HepG2 (cell line): ENCODE data around the gene HEXD. TPM values are rescaled to one million over a fixed set of nuclear protein-coding genes. Genes with fewer than 3 reads are reported as not detected.

ENCODE experiments used
- ARHGAP35 ChIP-seq: sonication (generic); formaldehyde crosslinking; IDR thresholded peaks from 2 replicates; pipeline ENCODE4 v1.9.0; 2022; ENCODE audit warnings: mild to moderate bottlenecking, inconsistent platforms, moderate library complexity, missing genetic modification reagents, borderline replicate concordance
- ARID2 ChIP-seq: sonication (generic); formaldehyde crosslinking; IDR thresholded peaks from 2 replicates; pipeline ENCODE4 v1.8.1; 2022; ENCODE audit warnings: mild to moderate bottlenecking, missing genetic modification reagents, borderline replicate concordance
- HMGXB4 ChIP-seq, 2 experiments: sonication (generic) in 1 of 2; formaldehyde crosslinking in 1 of 2; IDR thresholded peaks; 2 replicates each; pipeline versions ENCODE4 v1.4.0 to v1.6.1; 2018 to 2020; ENCODE audit warnings: missing genetic modification reagents in 2 of 2, borderline replicate concordance in 1 of 2, low read depth in 1 of 2, mild to moderate bottlenecking in 1 of 2, missing biosample characterization in 1 of 2
- MAFG ChIP-seq: sonication (generic); formaldehyde crosslinking; IDR thresholded peaks from 2 replicates; pipeline ENCODE4 v1.5.1; 2020; ENCODE audit warnings: mild to moderate bottlenecking, missing genetic modification reagents
- MLXIP ChIP-seq: sonication (generic); formaldehyde crosslinking; IDR thresholded peaks from 2 replicates; pipeline ENCODE4 v1.9.0; 2021; ENCODE audit warnings: missing genetic modification reagents, borderline replicate concordance
- PTBP1 ChIP-seq: fragments of 200-400 bp; formaldehyde crosslinking; IDR thresholded peaks from 2 replicates; pipeline ENCODE4 v1.6.1; 2018; ENCODE audit warnings: low read length, low read depth; ENCODE audit not compliant: poor library complexity, severe bottlenecking
- RNF2 ChIP-seq: fragments of 450-650 bp; conservative IDR thresholded peaks from 2 replicates; pipeline ENCODE4 v1.6.1; 2016; ENCODE audit warnings: low read depth
- SIN3A ChIP-seq: IDR thresholded peaks from 2 replicates; pipeline ENCODE4 v1.6.1; 2011; ENCODE audit warnings: low read depth, mild to moderate bottlenecking, control low read depth, low read length, borderline replicate concordance
- ZKSCAN5 ChIP-seq: sonication (generic); formaldehyde crosslinking; IDR thresholded peaks from 2 replicates; pipeline ENCODE4 v1.5.1; 2020; ENCODE audit warnings: mild to moderate bottlenecking, missing genetic modification reagents
- ZNF296 ChIP-seq: sonication (generic); formaldehyde crosslinking; conservative IDR thresholded peaks from 2 replicates; pipeline ENCODE4 v1.5.0; 2020; ENCODE audit warnings: mild to moderate bottlenecking, missing genetic modification reagents
- ZNF562 ChIP-seq: sonication (generic); formaldehyde crosslinking; IDR thresholded peaks from 2 replicates; pipeline ENCODE4 v1.8.0; 2022; ENCODE audit warnings: missing genetic modification reagents, borderline replicate concordance
- ZNF709 ChIP-seq: sonication (generic); formaldehyde crosslinking; IDR thresholded peaks from 2 replicates; pipeline ENCODE4 v1.5.0; 2020; ENCODE audit warnings: mild to moderate bottlenecking, missing genetic modification reagents
- ZNF737 ChIP-seq: sonication (generic); formaldehyde crosslinking; IDR thresholded peaks from 2 replicates; pipeline ENCODE4 v1.5.0; 2020; ENCODE audit warnings: missing genetic modification reagents, mild to moderate bottlenecking, borderline replicate concordance
- ZNF788 ChIP-seq: sonication (generic); formaldehyde crosslinking; IDR thresholded peaks from 2 replicates; pipeline ENCODE4 v1.5.0; 2020; ENCODE audit warnings: mild to moderate bottlenecking, missing genetic modification reagents, borderline replicate concordance
- ZNF891 ChIP-seq: sonication (generic); formaldehyde crosslinking; IDR thresholded peaks from 2 replicates; pipeline ENCODE4 v1.5.0; 2020; ENCODE audit warnings: mild to moderate bottlenecking, missing genetic modification reagents
- polyA plus RNA-seq, 8 experiments: library from polyadenylated mRNA; depleted of rRNA in 3 of 8; stranded (reverse) in 7 of 8; unstranded in 1 of 8; fragments of >200 nt; fragmentation: Illumina TruSeq in 4 of 8; extraction: Trizol in 4 of 8; gene quantifications; 2 replicates each; pipeline versions ENCODE4 v1.2.1 to v1.2.3, GENCODE V29; 2011 to 2016; ENCODE audit warnings: low read depth in 4 of 8, missing spikeins in 1 of 8, mixed read lengths in 1 of 8; ENCODE audit not compliant: insufficient read depth in 1 of 8
- total RNA-seq, 5 experiments: library from RNA; depleted of rRNA; stranded (reverse); fragments of >200 nt; fragmentation: Illumina TruSeq; extraction: Trizol; gene quantifications; 2 replicates each; pipeline ENCODE4 v1.2.3, GENCODE V29; 2016; ENCODE audit warnings: low read depth in 1 of 5
- TF ChIP-seq, protein P1 (sequence below): sonication (generic); formaldehyde crosslinking; IDR thresholded peaks from 2 replicates; pipeline ENCODE4 v1.4.0; 2020; ENCODE audit warnings: mild to moderate bottlenecking, missing genetic modification reagents
- TF ChIP-seq, protein P2 (sequence below): sonication (generic); formaldehyde crosslinking; IDR thresholded peaks from 2 replicates; pipeline ENCODE4 v1.8.1; 2023; ENCODE audit warnings: mild to moderate bottlenecking, inconsistent platforms, moderate library complexity, missing genetic modification reagents, borderline replicate concordance

HEXD gene
- total and polyA plus RNA-seq, 2 of the 13 experiments (the other 11 are each of a cell fraction or from before 2014, with no cell fraction given): 22.3 to 41.8 TPM

DNA sequence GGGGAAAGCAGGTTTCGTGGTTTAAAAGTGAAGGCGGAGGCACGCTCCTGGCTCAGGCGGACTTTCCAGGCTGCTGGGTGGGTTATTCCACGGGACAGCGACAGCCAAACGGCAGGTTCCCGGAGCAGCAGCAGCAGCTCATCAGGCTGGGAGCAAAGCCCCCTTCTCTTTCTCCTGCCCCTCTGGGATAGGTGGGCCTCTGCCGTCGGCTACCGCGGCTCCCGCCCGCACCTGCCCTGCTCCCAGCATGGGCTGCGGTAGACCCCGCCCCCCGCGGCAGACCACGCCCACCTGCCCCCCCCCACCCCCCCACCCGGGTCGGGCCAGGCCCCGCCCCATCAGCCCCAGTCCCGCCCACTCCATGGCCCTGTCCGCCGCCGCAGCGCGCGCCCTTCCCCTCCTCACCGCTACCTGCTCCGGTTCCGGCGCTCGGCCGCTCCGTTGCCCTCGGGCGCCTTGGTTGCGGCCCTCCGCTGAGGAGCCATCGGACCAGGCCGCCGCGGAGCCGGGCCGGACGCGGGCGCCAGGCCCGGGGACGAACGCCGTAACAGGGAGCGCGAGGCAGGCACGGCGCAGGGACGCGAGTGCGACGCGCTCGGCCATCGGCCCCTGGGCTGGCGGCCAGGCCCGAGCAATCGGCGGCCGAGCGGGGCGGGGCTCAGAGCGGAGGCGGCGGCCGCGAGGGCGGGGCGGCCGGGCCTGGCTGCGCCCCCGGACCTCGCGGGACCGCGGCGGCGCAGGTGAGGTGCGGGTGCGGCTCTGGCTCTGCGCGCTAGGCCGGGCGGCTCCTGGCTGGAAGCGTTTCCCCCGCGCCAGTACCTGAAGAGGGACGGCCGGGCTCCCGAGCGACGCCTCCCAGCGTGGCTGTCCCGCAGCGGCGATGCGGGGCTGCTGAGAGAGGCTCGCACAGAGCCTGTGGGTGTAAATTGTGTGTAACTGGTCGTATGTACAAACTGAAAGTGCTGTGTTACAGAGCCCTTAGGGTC lies at the start of gene HEXD, which contains the start of gene OGFOD3 (continued):
- TF ChIP-seq, protein P1, sequence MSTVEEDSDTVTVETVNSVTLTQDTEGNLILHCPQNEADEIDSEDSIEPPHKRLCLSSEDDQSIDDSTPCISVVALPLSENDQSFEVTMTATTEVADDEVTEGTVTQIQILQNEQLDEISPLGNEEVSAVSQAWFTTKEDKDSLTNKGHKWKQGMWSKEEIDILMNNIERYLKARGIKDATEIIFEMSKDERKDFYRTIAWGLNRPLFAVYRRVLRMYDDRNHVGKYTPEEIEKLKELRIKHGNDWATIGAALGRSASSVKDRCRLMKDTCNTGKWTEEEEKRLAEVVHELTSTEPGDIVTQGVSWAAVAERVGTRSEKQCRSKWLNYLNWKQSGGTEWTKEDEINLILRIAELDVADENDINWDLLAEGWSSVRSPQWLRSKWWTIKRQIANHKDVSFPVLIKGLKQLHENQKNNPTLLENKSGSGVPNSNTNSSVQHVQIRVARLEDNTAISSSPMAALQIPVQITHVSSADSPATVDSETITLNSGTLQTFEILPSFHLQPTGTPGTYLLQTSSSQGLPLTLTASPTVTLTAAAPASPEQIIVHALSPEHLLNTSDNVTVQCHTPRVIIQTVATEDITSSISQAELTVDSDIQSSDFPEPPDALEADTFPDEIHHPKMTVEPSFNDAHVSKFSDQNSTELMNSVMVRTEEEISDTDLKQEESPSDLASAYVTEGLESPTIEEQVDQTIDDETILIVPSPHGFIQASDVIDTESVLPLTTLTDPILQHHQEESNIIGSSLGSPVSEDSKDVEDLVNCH: no peak
- TF ChIP-seq ARID2 (CRISPR knock-in tag) (peak; percentile 81; the same call in 1 of the 2 replicates), ZNF709 (peak; percentile 83; the same call in 1 of the 2 replicates), ZNF562 (CRISPR knock-in tag) (peak; percentile 15; the same call in 1 of the 2 replicates), ZNF296 (CRISPR knock-in tag) (no peak), ZNF891 (CRISPR knock-in tag) (peak; percentile 3; the same call in 1 of the 2 replicates), ZNF737 (CRISPR knock-in tag) (no peak), MAFG (CRISPR knock-in tag) (no peak), HMGXB4 (CRISPR knock-in tag; IDR thresholded peaks at IDR 0.05; ENCODE audit: borderline replicate concordance in 1 of 2, low read depth in 1 of 2) (peak; percentile 57 to 76; a peak in 3 of 4 replicates), PTBP1 (no peak), MLXIP (CRISPR knock-in tag) (no peak; the same call in 1 of the 2 replicates), ARHGAP35 (CRISPR knock-in tag) (peak; percentile 63; the same call in 1 of the 2 replicates), ZNF788 (CRISPR knock-in tag) (no peak; the same call in 1 of the 2 replicates), ZKSCAN5 (CRISPR knock-in tag) (no peak), SIN3A (peak; percentile 63; the same call in 1 of the 2 replicates), RNF2 (peak; percentile 91; the same call in 1 of the 2 replicates)
- TF ChIP-seq, protein P2, sequence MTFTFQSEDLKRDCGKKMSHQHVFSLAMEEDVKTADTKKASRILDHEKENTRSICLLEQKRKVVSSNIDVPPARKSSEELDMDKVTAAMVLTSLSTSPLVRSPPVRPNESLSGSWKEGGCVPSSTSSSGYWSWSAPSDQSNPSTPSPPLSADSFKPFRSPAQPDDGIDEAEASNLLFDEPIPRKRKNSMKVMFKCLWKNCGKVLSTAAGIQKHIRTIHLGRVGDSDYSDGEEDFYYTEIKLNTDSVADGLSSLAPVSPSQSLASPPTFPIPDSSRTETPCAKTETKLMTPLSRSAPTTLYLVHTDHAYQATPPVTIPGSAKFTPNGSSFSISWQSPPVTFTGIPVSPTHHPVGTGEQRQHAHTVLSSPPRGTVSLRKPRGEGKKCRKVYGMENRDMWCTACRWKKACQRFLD (CRISPR knock-in tag): 0 out of 2 replicates have a peak, but pooled peaks have one; percentile 37
